CD8-positive, alpha-beta memory T cell (primary cell): ENCODE results near the gene SLC38A7. TPM values are rescaled to one million over a fixed set of nuclear protein-coding genes. Genes with fewer than 3 reads are reported as not detected.
A peak's percentile ranks its signal among the peaks of the same experiment; 100 is the strongest.
"Not testable (repeated sequence)": the region's sequence is repeated elsewhere in the genome, so short reads cannot be mapped to it uniquely, and the experiment has no call there.

Source experiments
- CTCF ChIA-PET: fragments of 350-600 bp; sonication (Branson Sonifier 250); formaldehyde crosslinking; loops from one replicate; lab custom pipeline; 2021; ENCODE audit warnings: antibody characterized with exemption; lab: Charles Lee
- POLR2A ChIA-PET: fragments of 350-600 bp; sonication (Branson Sonifier 250); formaldehyde crosslinking; loops from one replicate; lab custom pipeline; 2021; ENCODE audit warnings: antibody characterized with exemption; lab: Charles Lee
- DNase-seq, 5 donors: peaks; one replicate each; pipeline versions ENCODE4 v3.0.0 to v3.0.0-alpha.2; 2020 to 2022; ENCODE audit warnings: mixed read lengths in 1 of 5
- H3K27ac ChIP-seq: one replicate; pipeline ENCODE4 v1.7.0; 2013; ENCODE audit warnings: low read depth, mild to moderate bottlenecking, low read length, moderate library complexity
- H3K27me3 ChIP-seq: 2 replicates; pipeline ENCODE4 v1.7.0; 2013; ENCODE audit warnings: low read length, mild to moderate bottlenecking; ENCODE audit not compliant: insufficient read depth, poor library complexity, severe bottlenecking
- H3K36me3 ChIP-seq: 2 replicates; pipeline ENCODE4 v1.7.0; 2013; ENCODE audit warnings: mild to moderate bottlenecking, low read length, moderate library complexity; ENCODE audit not compliant: insufficient read depth
- H3K4me1 ChIP-seq: 2 replicates; pipeline ENCODE4 v1.7.0; 2013; ENCODE audit warnings: mild to moderate bottlenecking, low read length, moderate library complexity; ENCODE audit not compliant: insufficient read depth
- H3K4me3 ChIP-seq: 2 replicates; pipeline ENCODE4 v1.7.0; 2013; ENCODE audit warnings: mild to moderate bottlenecking, low read length
- H3K9me3 ChIP-seq: 2 replicates; pipeline ENCODE4 v1.7.0; 2013; ENCODE audit warnings: mild to moderate bottlenecking, low read length
- H3K27ac Mint-ChIP-seq, 8 donors: one replicate each; pipeline ENCODE4 v1.8.0; 2020 to 2021; ENCODE audit warnings: mixed read lengths in 8 of 8, mild to moderate bottlenecking in 6 of 8, inconsistent platforms in 3 of 8, moderate library complexity in 3 of 8
- H3K27me3 Mint-ChIP-seq, 2 donors: one replicate each; pipeline ENCODE4 v1.8.0; 2020 to 2021; ENCODE audit warnings: mixed read lengths in 2 of 2, mild to moderate bottlenecking in 1 of 2, moderate library complexity in 1 of 2
- H3K36me3 Mint-ChIP-seq, 3 donors: one replicate each; pipeline ENCODE4 v1.8.0; 2020 to 2021; ENCODE audit warnings: mixed read lengths in 3 of 3, inconsistent platforms in 1 of 3, mild to moderate bottlenecking in 1 of 3
- H3K4me1 Mint-ChIP-seq, 3 donors: one replicate each; pipeline ENCODE4 v1.8.0; 2020 to 2021; ENCODE audit warnings: mixed read lengths in 3 of 3, inconsistent platforms in 1 of 3, mild to moderate bottlenecking in 1 of 3
- H3K4me3 Mint-ChIP-seq, 7 donors: one replicate each; pipeline ENCODE4 v1.8.0; 2020 to 2021; ENCODE audit warnings: mixed read lengths in 7 of 7, mild to moderate bottlenecking in 6 of 7, moderate library complexity in 4 of 7, inconsistent platforms in 2 of 7
- H3K9me3 Mint-ChIP-seq, 5 donors: one replicate each; pipeline ENCODE4 v1.8.0; 2020 to 2022; ENCODE audit warnings: mixed read lengths in 5 of 5, mild to moderate bottlenecking in 3 of 5, moderate library complexity in 2 of 5, inconsistent platforms in 1 of 5
- polyA plus RNA-seq: library from polyadenylated mRNA; unstranded; fragments of 300-500 nt; fragmentation: Illumina TruSeq; gene quantifications from one replicate; pipeline ENCODE4 v1.2.3, GENCODE V29; 2021
- total RNA-seq, 2 experiments: library from RNA; stranded (reverse); gene quantifications; one replicate each; pipeline ENCODE4 v1.2.3, GENCODE V29; 2021

Gene SLC38A7
- total and polyA plus RNA-seq, 3 experiments from 2014 or later: 5.8 to 15.0 (median 13.5) TPM

DNA sequence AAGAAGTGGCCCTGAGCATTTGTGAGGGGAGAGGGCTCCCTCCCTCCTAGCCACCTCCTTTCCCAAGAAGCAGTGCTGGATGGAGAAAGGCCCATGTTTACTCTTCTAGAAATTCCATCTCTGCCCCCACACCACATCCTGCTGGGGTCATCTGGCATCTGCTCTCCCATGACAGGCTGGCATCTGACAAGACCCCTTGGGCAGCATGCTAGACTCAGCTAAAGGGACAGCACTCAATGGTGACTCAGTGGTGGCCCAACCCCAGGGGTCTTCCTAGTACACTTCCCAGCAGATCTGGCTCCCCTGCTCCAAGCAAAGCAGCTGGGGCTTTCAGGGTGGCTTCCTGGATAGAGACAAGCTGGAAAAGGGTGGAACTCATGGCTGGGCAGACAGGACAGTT, 14.4 kb downstream of the SLC38A7 start:
- H3K27me3 ChIP-seq: no peaks in the 10 kb centered on the region
- POLR2A ChIA-PET: no interaction called here
- no peak for DNase-seq
- peaks cover 3% of the 10 kb centered on the region for H3K36me3 ChIP-seq
- Mint-ChIP-seq H3K9me3 (no peaks in the 10 kb centered on the region), H3K4me3 (no peak overlapping the region), H3K27ac (peak overlapping the region in 1 of 8 donors; percentile 5), H3K4me1 (peaks cover 0 to 2% (median 0%) of the 10 kb centered on the region in 3 donors), H3K36me3 (peaks cover 0 to 28% (median 11%) of the 10 kb centered on the region in 3 donors), H3K27me3 (no peaks in the 10 kb centered on the region)
- H3K4me3 ChIP-seq: no peak overlapping the region
- H3K27ac ChIP-seq: no peak overlapping the region
- no peaks in the 10 kb centered on the region for H3K9me3 ChIP-seq
- no peaks in the 10 kb centered on the region for H3K4me1 ChIP-seq
- CTCF ChIA-PET: no interaction called here

DNA sequence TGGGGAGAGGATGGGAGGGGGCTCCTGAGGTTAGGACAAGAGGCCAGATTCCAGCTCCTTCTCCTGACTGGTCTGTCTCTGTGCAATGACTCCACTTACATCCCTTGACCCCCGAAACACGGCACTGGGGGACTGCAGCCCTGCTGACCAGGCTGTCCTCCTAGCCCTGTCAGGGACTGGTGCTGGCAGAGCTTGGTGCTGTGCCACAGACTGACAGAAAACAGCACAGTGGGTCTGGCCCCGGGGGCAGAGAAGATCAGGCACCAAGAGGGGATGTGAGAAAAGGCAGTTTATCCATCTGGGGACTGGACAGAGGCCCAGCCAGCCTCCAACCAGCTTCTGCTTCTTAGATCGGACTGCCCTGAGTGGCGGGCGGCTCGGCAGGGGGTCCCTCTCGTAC, 19.4 kb downstream of the SLC38A7 start:
- no peak for DNase-seq
- Histone ChIP-seq H3K27me3 (no peaks in the 10 kb centered on the region), H3K4me1 (no peaks in the 10 kb centered on the region), H3K27ac (no peak overlapping the region), H3K4me3 (no peak overlapping the region), H3K36me3 (peaks cover 3% of the 10 kb centered on the region), H3K9me3 (no peaks in the 10 kb centered on the region)
- H3K36me3 Mint-ChIP-seq: peaks cover 0 to 20% (median 9%) of the 10 kb centered on the region in 3 donors
- ChIA-PET CTCF (interaction anchor here (1.3 kb wide), 1 partner anchor 151 kb away, joined by 4 read pairs; no protein-coding TSS in a partner anchor), POLR2A (no interaction called here)
- H3K27ac Mint-ChIP-seq: no peak overlapping the region
- H3K4me1 Mint-ChIP-seq: no peaks in the 10 kb centered on the region
- no peak overlapping the region for H3K4me3 Mint-ChIP-seq
- no peaks in the 10 kb centered on the region for H3K9me3 Mint-ChIP-seq
- H3K27me3 Mint-ChIP-seq: peaks cover 0 to 3% of the 10 kb centered on the region in 2 donors

DNA sequence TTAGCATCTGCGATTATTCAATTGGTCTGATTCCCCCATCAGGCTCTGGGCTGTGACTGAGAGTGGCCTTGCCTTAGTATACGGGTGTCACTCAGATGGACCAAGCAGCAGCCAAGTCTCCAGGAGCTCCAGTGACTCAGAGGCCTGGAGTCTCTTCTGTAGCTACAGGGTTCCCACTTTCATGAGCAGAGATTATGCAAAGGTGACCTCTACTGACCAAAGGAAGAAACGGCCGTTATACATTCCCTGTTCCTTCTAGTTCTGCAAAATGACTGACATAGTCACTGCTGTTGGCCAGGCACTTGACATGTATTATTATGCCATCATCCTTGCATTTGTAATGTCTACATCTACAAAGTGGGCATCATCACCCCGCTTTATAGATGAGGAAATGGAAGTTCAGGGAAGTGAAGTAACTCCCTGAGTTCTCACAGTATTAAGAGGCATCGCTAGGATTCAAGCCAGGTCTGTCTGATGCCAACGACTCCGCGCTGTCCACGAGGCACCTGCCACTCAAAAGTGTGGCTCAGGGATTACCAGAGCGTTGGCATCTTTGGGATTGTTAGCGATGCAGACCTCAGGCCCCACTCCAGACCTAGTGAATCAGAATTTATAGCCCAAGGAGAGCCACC, 23.3 kb downstream of the SLC38A7 start:
- peaks cover 0 to 3% of the 10 kb centered on the region in 2 donors for H3K27me3 Mint-ChIP-seq
- no peak overlapping the region for H3K4me3 Mint-ChIP-seq
- Histone ChIP-seq H3K27me3 (no peaks in the 10 kb centered on the region), H3K36me3 (no peaks in the 10 kb centered on the region), H3K4me3 (no peak overlapping the region), H3K9me3 (no peaks in the 10 kb centered on the region), H3K27ac (no peak overlapping the region), H3K4me1 (no peaks in the 10 kb centered on the region)
- ChIA-PET CTCF (interaction anchor here (0.7 to 1.5 kb wide), 4 partner anchors 8 to 147 kb away, joined by 3 to 5 read pairs (median 4); no protein-coding TSS in a partner anchor), POLR2A (no interaction called here)
- H3K36me3 Mint-ChIP-seq: peaks cover 0 to 2% (median 0%) of the 10 kb centered on the region in 3 donors
- H3K9me3 Mint-ChIP-seq: no peaks in the 10 kb centered on the region
- no peaks in the 10 kb centered on the region for H3K4me1 Mint-ChIP-seq
- no peak for DNase-seq
- no peak overlapping the region for H3K27ac Mint-ChIP-seq

DNA sequence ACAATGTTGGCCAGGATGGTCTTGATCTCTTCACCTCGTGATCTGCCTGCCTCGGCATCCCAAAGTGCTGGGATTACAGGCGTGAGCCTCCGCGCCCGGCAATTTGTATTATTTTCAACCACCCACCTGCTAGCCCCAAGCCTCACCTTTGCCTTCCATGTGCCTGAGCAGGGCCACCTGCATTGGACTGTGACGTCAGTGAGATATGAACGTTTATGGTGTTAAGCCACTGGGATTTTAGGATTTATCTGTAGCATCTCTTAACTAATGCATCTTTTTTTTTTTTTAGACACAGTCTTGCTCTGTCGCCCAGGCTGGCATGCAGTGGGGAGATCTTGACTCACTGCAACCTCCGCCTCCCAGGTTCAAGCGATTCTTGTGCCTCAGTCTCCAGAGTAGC, 24.7 kb downstream of the SLC38A7 start:
- CTCF ChIA-PET, H3K27me3 Mint-ChIP-seq, H3K4me3 ChIP-seq: not testable (repeated sequence)

DNA sequence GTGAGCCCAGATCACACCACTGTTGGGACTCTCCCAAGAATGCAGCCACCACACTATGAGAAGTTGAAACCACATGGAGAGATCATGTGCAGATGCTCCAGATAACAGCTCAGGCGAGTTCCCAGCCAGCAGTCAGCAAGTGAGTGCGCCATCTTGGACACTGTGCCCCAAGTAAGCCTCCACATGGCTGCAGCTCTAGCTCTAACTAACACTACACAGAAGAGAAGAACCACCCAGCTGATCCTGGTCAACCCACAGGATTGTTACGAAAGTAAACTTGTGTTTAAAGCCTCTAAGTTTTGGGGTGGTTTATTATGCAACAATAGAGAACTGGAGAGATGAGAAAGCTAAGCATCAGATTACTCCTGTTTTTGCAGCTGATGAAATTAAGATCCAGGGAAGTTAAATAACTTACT, 25.8 kb downstream of the SLC38A7 start:
- no peaks in the 10 kb centered on the region for H3K27me3 ChIP-seq
- DNase-seq: no peak
- H3K4me3 ChIP-seq: no peak overlapping the region
- Mint-ChIP-seq H3K36me3 (no peaks in the 10 kb centered on the region), H3K27ac (no peak overlapping the region), H3K9me3 (no peaks in the 10 kb centered on the region), H3K27me3 (peaks cover 0 to 3% of the 10 kb centered on the region in 2 donors), H3K4me3 (no peak overlapping the region), H3K4me1 (no peaks in the 10 kb centered on the region)
- no peaks in the 10 kb centered on the region for H3K9me3 ChIP-seq
- no peak overlapping the region for H3K27ac ChIP-seq
- ChIA-PET CTCF (interaction anchor here (0.6 to 0.9 kb wide), 2 partner anchors 51 to 350 kb away, joined by 3 read pairs; no protein-coding TSS in a partner anchor), POLR2A (no interaction called here)
- no peaks in the 10 kb centered on the region for H3K36me3 ChIP-seq
- H3K4me1 ChIP-seq: no peaks in the 10 kb centered on the region

More for the DNA sequence above, 24.7 kb downstream of the SLC38A7 start:
- H3K4me1 Mint-ChIP-seq, DNase-seq, H3K36me3 ChIP-seq, H3K4me1 ChIP-seq, H3K36me3 Mint-ChIP-seq, H3K9me3 Mint-ChIP-seq, H3K27me3 ChIP-seq, H3K27ac Mint-ChIP-seq, H3K27ac ChIP-seq, POLR2A ChIA-PET, H3K9me3 ChIP-seq, H3K4me3 Mint-ChIP-seq: not testable (repeated sequence)

DNA sequence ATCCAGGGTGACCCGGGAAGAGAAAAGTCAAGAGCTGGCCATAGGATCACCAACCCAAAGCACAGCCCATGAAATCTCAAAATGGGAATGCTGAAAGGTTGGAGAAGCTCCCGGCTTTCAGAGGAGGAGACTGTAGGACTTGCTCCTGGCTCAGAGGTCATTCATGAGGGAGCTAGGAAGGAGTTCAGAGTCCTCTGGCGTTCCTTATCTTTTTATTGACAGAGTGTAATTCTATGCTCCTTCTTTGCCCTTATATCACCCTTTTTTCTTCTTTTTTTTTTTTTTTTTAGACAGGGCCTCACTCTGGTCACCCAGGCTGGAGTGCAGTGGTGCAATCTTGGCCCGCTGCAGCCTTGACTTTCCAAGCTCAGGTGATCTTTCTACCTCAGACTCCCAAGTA, 27.7 kb downstream of the SLC38A7 start:
- H3K4me3 Mint-ChIP-seq: no peak overlapping the region
- Histone ChIP-seq H3K4me3 (no peak overlapping the region), H3K36me3 (no peaks in the 10 kb centered on the region), H3K27me3 (no peaks in the 10 kb centered on the region), H3K4me1 (no peaks in the 10 kb centered on the region), H3K27ac (no peak overlapping the region), H3K9me3 (no peaks in the 10 kb centered on the region)
- H3K27me3 Mint-ChIP-seq: peaks cover 0 to 3% of the 10 kb centered on the region in 2 donors
- POLR2A ChIA-PET: no interaction called here
- H3K9me3 Mint-ChIP-seq: no peaks in the 10 kb centered on the region
- CTCF ChIA-PET: interaction anchor here (1.4 kb wide), 2 partner anchors 99 to 145 kb away, joined by 4 to 5 read pairs; no protein-coding TSS in a partner anchor
- no peaks in the 10 kb centered on the region for H3K36me3 Mint-ChIP-seq
- peak overlapping the region in 1 of 8 donors; percentile 94 for H3K27ac Mint-ChIP-seq
- DNase-seq: no peak
- no peaks in the 10 kb centered on the region for H3K4me1 Mint-ChIP-seq

DNA sequence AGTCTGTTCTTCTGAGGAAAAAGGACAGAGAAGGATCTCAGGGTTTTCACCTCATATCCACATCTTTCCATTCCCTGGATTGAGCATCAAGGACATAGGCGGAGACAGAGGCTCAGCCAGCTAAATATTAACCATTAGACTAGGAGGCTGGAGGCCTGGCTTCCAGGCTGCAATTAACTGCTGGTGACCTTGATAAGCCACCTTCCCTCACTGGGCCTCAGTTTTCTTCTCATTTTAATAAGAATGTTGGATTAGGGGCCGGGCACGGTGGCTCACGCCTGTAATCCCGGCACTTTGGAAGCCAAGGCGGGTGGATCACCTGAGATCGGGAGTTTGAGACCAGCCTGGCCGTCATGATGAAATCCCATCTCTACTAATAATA, 29.4 kb downstream of the SLC38A7 start:
- peaks cover 0 to 3% of the 10 kb centered on the region in 2 donors for H3K27me3 Mint-ChIP-seq
- Histone ChIP-seq H3K27ac (no peak overlapping the region), H3K36me3 (no peaks in the 10 kb centered on the region), H3K4me1 (no peaks in the 10 kb centered on the region), H3K27me3 (no peaks in the 10 kb centered on the region), H3K9me3 (no peaks in the 10 kb centered on the region), H3K4me3 (no peak overlapping the region)
- no peaks in the 10 kb centered on the region for H3K36me3 Mint-ChIP-seq
- no peak overlapping the region for H3K27ac Mint-ChIP-seq
- H3K4me1 Mint-ChIP-seq: no peaks in the 10 kb centered on the region
- POLR2A ChIA-PET: no interaction called here
- DNase-seq: no peak
- CTCF ChIA-PET: no interaction called here
- H3K9me3 Mint-ChIP-seq: no peaks in the 10 kb centered on the region
- no peak overlapping the region for H3K4me3 Mint-ChIP-seq

DNA sequence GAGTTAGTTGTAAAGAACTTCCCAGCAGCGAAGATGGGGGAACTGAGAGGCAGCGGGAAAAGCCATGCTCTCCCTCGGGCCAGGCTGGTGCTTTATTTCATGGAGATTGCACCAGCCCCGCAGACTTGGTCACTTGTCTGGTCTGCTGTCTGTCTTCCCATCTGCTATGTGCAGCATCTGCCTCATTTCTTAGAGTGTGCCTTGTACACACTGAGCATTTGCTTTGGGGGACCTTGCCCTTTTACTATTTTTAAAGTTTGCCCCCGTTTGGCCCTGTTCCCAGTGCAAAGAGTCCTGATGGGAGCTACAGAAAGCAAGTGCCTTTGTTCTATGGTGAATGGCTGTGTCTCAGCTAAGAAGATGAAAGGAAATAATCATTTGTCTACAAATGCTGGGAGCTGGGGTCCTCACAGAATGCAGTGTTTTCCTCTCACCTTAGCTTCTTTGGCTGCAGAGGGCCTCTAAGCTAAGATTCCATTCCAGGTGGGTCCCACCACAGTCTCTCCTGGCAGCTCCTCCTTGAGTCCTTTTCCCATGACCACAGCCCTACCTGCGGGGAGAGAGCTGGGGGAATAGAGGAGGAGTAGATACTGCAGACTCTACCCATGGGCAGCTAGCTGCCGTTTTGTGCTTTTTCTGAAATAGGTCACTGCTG, 29.9 kb downstream of the SLC38A7 start:
- Mint-ChIP-seq H3K4me3 (no peak overlapping the region), H3K36me3 (no peaks in the 10 kb centered on the region), H3K9me3 (no peaks in the 10 kb centered on the region), H3K4me1 (no peaks in the 10 kb centered on the region), H3K27me3 (peaks cover 0 to 3% of the 10 kb centered on the region in 2 donors), H3K27ac (no peak overlapping the region)
- no peaks in the 10 kb centered on the region for H3K36me3 ChIP-seq
- DNase-seq: no peak
- ChIA-PET CTCF (no interaction called here), POLR2A (no interaction called here)
- H3K27ac ChIP-seq: no peak overlapping the region
- H3K4me1 ChIP-seq: no peaks in the 10 kb centered on the region
- H3K27me3 ChIP-seq: no peaks in the 10 kb centered on the region
- no peaks in the 10 kb centered on the region for H3K9me3 ChIP-seq
- H3K4me3 ChIP-seq: no peak overlapping the region
